ENCODE measurements around the gene ACTN4.

ACTN4 gene

DNA sequence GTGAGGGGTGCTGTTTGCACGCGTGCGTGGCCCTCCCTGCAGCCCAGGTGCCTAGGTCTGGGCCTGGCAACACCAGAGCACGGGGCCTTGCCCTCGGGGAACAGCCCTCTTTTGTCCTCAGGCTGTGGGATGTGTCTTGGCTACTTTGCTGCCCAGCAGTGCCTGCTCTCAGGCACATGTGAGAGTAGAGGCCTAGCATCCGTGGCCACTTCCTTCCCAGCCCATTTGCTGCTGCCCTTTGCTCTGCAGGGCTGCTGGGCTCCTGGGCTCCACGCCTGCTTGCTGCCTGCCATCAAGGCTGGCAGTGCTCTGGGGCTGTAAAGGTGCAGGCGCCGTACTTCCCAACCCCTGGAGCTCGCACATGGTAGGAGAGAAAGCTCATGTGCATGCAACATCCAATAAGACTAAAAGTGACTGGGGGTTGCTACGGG is 50.2 kb downstream of the ACTN4 start:
- peaks cover 82% of the 10 kb centered on the region for H4K20me1 ChIP-seq (ENCODE audit: insufficient read depth, low read length)
- H3K36me3 ChIP-seq (ENCODE audit: insufficient read depth, low read length), result peaks cover 56% of the 10 kb centered on the region
- no peak overlapping the region for H2AFZ ChIP-seq (ENCODE audit: low read depth, low read length)
- no peak overlapping the region for H3K4me3 ChIP-seq (ENCODE audit: low read depth in 1 of 2, low read length in 2 of 2)
- DNase-seq (no peak), ATAC-seq (ENCODE audit: insufficient read depth, low read depth) (no peak)
- TF ChIP-seq CTCF (IDR thresholded peaks at IDR 0.05; ENCODE audit: borderline replicate concordance, extremely low read depth, low read length, poor library complexity, severe bottlenecking) (no peak), EZH2 (IDR thresholded peaks at IDR 0.05; ENCODE audit: borderline replicate concordance, low read depth, low read length, severe bottlenecking) (no peak)
- no peaks in the 10 kb centered on the region for H3K27me3 ChIP-seq (ENCODE audit: insufficient read depth, low read length, poor library complexity)
- H3K9ac ChIP-seq (ENCODE audit: low read depth, low read length), result no peak overlapping the region
- H3K4me1 ChIP-seq (ENCODE audit: insufficient read depth, low read length), result peaks cover 7% of the 10 kb centered on the region
- 0 out of 2 replicates have a peak overlapping the region, but pooled peaks have one; percentile 31 for H3K27ac ChIP-seq (ENCODE audit: low read length)
- H3K79me2 ChIP-seq (ENCODE audit: insufficient read depth, low read length), result peaks cover 70% of the 10 kb centered on the region
- no peak overlapping the region for H3K4me2 ChIP-seq (ENCODE audit: insufficient read depth, low read length)
- no peaks in the 10 kb centered on the region for H3K9me3 ChIP-seq (ENCODE audit: insufficient read depth, low read length, severe bottlenecking)

GRCh38 chr19:38698225-38699026 is 51.0 kb downstream of the ACTN4 start:
- Histone ChIP-seq H3K36me3 (ENCODE audit: insufficient read depth, low read length) (peaks cover 60% of the 10 kb centered on the region), H3K4me3 (ENCODE audit: low read depth in 1 of 2, low read length in 2 of 2) (no peak overlapping the region), H3K27ac (ENCODE audit: low read length) (no peak overlapping the region), H3K79me2 (ENCODE audit: insufficient read depth, low read length) (peaks cover 62% of the 10 kb centered on the region), H2AFZ (ENCODE audit: low read depth, low read length) (no peak overlapping the region), H4K20me1 (ENCODE audit: insufficient read depth, low read length) (peaks cover 77% of the 10 kb centered on the region), H3K9me3 (ENCODE audit: insufficient read depth, low read length, severe bottlenecking) (no peaks in the 10 kb centered on the region), H3K27me3 (ENCODE audit: insufficient read depth, low read length, poor library complexity) (no peaks in the 10 kb centered on the region), H3K4me1 (ENCODE audit: insufficient read depth, low read length) (peaks cover 5% of the 10 kb centered on the region), H3K4me2 (ENCODE audit: insufficient read depth, low read length) (no peak overlapping the region), H3K9ac (ENCODE audit: low read depth, low read length) (no peak overlapping the region)
- TF ChIP-seq EZH2 (IDR thresholded peaks at IDR 0.05; ENCODE audit: borderline replicate concordance, low read depth, low read length, severe bottlenecking) (no peak), CTCF (IDR thresholded peaks at IDR 0.05; ENCODE audit: borderline replicate concordance, extremely low read depth, low read length, poor library complexity, severe bottlenecking) (no peak)
- ATAC-seq (ENCODE audit: insufficient read depth, low read depth) (no peak), DNase-seq (no peak)

- H3K79me2 ChIP-seq (ENCODE audit: insufficient read depth, low read length), result peaks cover 57% of the 10 kb centered on the region
- ATAC-seq (ENCODE audit: insufficient read depth, low read depth), result no peak
- TF ChIP-seq EZH2 (IDR thresholded peaks at IDR 0.05; ENCODE audit: borderline replicate concordance, low read depth, low read length, severe bottlenecking), result no peak
- no peak for TF ChIP-seq CTCF (IDR thresholded peaks at IDR 0.05; ENCODE audit: borderline replicate concordance, extremely low read depth, low read length, poor library complexity, severe bottlenecking)
- peaks cover 72% of the 10 kb centered on the region for H4K20me1 ChIP-seq (ENCODE audit: insufficient read depth, low read length)
- no peaks in the 10 kb centered on the region for H3K4me1 ChIP-seq (ENCODE audit: insufficient read depth, low read length)
- H3K27me3 ChIP-seq (ENCODE audit: insufficient read depth, low read length, poor library complexity), result no peaks in the 10 kb centered on the region
- no peak overlapping the region for H3K9ac ChIP-seq (ENCODE audit: low read depth, low read length)
- peaks cover 65% of the 10 kb centered on the region for H3K36me3 ChIP-seq (ENCODE audit: insufficient read depth, low read length)
- no peak overlapping the region for H3K4me2 ChIP-seq (ENCODE audit: insufficient read depth, low read length)
- DNase-seq, result peak; percentile 8
- no peak overlapping the region for H3K4me3 ChIP-seq (ENCODE audit: low read depth in 1 of 2, low read length in 2 of 2)
- no peak overlapping the region for H2AFZ ChIP-seq (ENCODE audit: low read depth, low read length)
- no peak overlapping the region for H3K27ac ChIP-seq (ENCODE audit: low read length)
- no peaks in the 10 kb centered on the region for H3K9me3 ChIP-seq (ENCODE audit: insufficient read depth, low read length, severe bottlenecking)
Observed at GRCh38 chr19:38699027-38699346, 51.5 kb downstream of the ACTN4 start.

Data from DND-41 (cell line).